EH (cell line): ENCODE data around the gene CUEDC2.

Source experiments
- DNase-seq: peaks from one replicate; pipeline ENCODE4 v3.0.0-alpha.2; 2015; ENCODE audit warnings: low read depth

The CUEDC2 gene

DNA sequence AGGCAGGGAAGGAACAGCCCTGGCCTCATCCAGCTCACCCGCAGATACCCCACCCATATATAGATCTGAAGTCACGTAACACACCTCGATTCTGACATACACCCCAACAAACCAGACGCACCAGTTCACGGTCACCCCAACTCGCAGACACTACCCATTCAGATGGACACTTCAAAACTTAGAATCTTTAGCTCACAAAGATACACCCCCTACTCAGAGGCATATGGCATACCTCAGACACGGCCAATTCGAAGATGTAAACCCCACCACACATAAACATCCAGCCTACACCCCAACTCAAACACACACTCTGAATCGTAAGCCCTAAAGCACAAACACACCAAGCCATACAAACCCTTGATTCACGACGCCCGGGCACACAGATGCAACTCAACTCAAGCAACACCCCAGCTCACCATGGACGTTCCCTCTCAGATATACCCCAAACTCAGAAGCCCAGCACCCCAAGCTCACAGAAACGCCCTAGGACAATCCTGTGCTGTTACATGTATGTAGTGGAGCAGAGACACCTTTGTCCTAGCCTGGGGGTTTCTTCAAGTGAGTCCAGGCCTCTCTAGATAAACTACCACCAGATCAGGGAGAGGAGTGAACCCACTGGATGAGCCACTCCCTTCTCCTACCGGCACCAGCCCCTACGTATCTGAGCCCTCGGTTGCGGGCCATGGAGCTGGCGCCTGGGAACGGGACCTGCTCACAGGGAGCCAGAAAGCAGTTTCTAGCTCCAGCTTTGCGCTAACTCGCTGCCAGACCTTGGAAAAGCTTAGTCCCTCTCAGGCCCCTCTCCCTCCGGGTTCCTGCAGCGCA lies 22.6 kb downstream of the CUEDC2 start:
- DNase-seq = no peak

DNA sequence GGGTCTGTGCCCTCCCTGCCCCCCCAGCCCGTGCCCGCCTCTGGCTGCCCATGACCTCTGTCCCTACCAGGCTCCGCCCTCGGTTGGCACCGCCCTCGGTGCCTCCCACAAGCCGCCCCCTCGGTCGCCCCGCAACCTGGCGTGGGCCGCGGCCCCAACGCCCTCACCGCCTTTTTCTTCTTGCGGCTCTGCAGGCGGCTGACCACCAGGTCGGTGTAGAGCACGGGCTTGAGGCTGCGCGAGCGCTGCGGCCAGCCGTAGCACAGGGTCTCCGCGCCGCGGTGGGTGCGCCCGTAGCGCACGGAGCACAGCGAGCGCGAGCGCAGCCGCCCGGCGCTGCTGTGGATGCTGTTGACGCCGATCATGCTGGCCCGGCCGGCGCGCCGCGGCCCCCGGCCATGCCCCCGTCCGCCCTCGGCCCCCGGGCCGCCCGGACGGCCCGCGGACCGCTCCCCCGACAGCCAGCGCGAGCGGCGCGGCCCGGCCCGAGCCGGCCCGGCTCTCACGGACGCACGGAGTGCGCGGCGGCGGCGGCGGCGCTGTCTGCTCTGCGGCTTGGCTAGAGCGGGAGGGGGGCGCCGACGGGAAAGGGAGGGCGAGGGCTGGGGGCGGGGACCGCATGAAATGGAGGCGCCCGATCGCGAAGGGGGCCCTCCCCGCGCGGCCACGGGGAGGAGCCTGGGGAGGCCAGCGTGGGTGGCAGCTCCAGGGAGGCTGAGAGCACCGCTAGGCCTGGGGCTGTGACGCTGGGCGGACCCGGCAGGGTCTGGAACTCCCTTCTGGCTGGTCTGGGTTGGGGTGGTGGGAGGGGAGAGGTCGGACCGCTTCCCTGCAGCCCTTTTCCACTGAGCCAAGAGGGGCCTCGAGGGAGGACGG lies 23.4 kb downstream of the CUEDC2 start:
- DNase-seq = no peak

DNA sequence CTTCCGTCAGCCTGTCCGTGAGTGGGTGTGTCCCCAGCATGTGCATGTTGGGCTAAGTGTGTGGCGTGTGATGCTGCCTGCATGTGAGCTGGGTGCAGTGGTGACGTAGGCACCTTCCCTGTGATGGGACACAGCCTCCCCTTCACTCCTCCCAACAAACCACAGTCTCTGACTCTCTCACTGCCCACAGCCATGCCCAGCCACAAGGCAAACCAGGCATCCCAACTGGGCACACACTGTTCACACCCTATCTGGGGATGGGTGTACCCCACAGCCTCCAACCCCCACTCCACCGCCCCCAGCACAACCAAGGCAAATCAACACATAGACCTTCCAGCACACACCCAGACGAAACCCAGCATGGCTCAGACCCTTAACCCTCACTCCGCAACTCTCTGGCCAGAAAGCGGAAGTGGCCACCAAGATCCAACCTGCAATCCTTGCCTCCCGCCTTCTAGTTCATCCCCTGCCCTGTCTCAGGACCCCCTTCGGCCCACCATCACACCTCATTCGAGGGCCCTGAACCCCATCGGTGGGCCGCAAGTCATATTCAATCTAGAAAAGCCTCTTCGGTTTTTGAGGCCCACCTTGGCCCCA lies 24.1 kb downstream of the CUEDC2 start:
- no peak for DNase-seq

DNA sequence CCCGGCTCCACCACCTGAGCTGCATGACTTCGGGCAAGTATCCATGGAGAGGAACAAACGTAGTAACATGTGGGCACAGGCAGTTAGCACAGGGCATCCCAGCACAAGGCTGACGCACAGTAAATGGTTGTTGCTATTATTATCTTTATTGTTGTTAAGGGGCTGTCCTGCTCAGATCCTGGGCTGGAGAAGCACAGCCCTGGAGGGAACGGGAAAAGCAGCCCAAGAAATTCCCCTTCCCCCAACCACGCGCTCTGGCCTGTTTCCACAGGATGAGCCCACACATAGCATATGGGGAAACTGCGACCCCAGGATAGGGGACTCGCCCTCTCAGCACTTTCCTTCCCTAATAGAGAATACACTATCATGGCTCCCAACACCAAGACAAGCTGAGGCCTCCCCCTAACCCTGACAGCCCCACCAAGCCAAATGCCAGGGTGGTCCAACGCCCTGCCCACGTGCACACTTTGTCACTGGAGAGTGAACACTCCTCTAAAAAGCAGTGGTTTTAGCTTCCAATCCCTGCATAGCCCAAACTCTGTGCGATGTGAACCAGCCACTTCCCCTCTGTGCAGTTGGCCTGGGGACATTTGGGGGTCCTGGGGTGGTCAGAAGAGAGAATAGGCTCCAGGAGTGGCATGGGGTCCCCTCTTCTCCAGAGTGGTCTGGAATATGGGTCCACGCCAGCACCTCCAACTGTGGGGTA lies 24.8 kb downstream of the CUEDC2 start:
- DNase-seq = no peak

DNA sequence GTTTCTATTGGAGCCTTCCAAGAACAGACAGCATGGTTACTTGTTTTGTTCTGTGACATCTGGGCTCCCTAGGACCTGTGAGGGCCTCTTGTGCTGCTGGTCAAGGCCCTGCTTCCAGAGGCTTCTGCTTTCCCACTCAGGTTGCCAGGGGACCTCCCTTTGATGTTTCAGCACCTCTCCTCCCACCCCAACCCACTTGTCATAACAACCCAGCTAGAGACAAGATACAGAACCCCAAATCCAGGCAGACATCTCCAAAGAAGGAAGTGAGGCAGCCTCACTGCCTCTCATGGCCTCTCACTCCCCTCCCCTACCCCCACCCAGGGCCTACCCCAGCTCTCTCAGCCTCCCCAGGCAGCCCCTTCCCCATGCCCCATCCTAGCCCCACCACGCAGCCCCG lies 25.6 kb downstream of the CUEDC2 start:
- DNase-seq = no peak

DNA sequence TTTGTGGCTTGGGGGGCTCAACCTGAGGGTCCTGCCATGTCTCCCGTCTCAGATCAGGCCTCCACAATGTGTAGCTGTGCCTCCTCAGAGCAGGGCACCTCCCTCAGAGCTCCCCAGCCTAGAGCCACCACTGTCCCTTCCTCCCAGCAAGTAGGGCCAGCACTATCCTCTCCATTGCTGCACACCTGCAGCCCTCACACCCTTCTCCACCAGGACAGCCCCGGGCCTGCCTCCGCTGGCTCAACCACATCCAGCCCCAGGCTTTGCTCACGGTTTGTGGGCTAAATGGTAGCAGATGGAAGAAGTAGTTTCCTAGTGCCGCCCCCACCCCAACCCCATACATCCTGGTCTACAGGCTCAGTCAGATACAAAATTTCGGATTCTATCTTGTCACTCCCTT lies 26.7 kb downstream of the CUEDC2 start:
- no peak for DNase-seq

DNA sequence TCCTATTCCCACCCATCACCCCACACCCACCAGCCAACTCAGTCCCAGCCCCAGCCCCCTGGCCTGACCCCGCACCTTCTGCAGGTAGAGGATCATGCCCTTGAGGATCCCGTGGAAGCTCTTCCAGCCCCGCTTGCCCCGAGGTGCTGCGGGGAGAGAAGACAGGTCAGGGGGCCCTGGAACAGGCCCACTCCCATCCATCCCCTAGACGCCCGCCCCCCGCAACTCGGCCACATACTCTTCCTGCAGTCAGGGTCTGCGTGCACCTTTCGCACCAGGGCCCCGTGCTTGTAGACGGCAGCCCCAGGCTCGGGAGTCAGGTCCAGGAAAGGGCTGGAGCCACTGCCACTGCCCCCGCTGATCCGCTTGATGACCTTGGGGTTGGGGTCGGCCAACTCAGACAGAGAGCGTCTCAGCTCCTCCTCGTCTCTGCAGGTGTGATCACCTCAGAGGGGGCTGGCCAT lies 27.2 kb downstream of the CUEDC2 start:
- DNase-seq = no peak

DNA sequence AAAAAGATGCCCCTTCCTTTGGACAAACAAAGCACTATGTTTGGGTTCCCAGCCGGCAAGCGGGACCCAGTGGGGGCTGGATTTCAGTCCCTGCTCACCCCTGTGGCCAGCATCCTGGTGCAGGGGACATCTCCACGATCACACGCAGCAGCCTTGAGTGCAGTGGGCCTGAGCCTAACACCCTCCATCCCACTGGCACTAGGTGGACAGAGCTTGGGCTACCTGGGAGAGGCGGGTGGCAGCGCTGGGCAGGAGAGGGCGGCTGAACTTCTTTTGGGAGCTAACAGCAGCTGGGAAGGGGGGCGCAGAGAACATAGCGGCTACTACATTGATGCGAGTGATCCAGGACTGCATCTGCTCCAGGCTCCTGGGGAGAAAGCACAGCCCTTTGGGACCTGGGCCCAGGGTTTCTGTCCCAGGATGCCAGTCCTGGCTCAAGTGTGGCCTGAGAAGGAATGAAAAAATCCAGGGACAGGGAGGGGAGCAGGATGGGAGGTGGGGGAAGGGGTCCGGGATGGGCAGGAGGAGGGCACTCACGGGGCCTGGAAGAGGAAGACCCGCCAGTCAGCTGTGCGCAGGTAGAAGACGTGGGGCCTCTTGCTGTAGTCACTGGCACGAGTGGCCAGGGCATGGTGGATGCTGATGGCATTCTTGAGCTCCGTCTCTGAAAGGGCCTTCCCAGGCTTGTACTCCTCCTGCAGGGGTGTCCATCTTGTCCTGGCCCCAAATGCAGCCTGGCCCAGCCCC lies 27.8 kb downstream of the CUEDC2 start:
- DNase-seq = no peak

DNA sequence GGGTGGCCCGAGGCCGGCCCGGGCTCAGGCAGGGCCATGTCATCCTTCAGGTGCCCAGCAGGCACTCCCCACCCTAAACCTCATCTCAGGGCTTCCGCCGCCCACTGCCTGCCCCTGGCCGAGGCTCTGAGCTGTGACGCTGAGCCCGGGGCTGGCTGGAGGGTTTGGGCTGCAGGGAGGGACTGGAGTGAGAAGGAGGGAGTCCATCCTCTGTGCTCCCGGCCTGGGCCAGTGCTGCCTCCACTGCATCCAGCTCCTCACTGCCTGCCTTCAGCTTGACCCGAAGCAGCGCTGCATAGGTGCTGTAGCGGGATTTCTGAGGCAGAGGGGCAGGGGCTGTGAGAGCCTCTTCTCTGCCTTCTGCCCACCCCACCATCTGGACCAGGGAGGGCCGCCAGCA lies 29.3 kb downstream of the CUEDC2 start:
- no peak for DNase-seq

DNA sequence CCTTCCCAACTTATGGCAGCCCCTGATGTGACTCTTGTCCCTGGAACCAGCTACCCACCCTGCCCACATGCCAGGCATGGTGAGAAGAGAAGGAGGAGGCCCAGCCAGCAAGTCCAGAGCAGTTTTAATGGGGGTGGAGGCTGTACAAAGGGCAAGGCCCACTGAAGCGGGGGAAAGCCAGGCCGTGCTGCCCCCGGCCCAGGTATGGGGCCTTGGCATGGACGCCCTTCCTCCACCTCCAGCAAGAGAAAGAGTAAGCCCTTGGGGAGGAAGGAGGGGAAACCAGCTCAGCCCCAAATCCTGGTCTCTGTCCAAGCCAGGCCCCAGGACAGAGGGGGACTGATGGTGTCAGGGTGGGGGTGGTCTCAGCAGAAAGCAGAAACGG lies 29.9 kb downstream of the CUEDC2 start:
- DNase-seq = no peak

DNA sequence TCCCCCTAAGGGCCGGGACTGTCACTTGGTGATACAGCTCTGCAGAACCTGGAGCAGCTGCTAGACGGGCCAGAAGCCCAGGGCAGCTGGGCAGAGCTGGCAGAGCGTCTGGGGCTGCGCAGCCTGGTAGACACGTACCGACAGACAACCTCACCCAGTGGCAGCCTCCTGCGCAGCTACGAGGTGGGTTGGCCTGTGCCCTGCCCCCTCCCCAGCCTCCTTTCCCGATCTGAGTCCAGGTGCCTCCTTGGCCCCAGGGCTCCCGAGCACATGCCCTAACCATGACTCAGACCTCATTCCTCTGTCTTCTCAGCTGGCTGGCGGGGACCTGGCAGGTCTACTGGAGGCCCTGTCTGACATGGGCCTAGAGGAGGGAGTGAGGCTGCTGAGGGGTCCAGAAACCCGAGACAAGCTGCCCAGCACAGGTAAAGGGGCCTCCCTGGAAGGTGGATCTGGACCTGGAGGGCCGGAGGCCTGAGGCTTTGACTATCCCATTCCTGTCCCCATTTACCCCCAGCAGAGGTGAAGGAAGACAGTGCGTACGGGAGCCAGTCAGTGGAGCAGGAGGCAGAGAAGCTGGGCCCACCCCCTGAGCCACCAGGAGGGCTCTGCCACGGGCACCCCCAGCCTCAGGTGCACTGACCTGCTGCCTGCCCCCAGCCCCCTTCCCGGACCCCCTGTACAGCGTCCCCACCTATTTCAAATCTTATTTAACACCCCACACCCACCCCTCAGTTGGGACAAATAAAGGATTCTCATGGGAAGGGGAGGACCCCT lies 30.5 kb downstream of the CUEDC2 start:
- peak; percentile 65 for DNase-seq

DNA sequence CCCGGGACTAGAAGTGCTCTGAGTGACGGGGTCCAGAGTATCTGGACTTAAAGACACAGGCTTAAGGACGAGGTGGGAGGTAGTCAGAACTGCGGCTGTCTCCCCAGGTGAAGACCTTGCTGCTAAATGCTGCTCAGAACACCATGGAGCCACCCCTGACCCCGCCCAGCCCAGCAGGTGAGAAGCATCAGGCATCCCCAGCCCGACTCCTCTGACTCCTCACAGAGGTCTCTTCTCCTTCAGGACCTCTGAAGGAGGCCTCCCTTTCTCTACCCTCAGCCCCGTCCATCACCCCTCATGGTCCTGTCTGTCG lies 31.1 kb downstream of the CUEDC2 start:
- DNase-seq = no peak

DNA sequence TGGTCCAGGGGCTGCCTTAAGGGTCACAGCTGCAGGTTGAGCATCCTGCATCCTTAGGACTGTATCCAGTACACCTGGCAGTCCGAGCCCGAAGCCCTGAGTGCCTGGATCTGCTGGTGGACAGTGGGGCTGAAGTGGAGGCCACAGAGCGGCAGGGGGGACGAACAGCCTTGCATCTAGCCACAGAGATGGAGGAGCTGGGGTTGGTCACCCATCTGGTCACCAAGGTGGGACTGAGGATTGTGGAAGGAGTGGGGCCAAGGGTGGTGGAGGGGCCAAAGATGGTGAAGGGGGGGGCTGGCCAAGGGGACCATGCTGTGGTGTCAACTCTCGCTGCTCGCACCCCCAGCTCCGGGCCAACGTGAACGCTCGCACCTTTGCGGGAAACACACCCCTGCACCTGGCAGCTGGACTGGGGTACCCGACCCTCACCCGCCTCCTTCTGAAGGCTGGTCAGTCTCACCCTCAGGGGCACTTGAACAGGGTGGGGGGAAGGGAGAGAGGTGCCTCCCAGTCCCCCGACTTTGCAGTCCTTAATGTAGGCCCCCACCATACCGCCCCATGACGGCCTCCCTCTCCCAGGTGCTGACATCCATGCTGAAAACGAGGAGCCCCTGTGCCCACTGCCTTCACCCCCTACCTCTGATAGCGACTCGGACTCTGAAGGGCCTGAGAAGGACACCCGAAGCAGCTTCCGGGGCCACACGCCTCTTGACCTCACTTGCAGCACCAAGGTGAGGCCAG lies 31.6 kb downstream of the CUEDC2 start:
- DNase-seq = no peak

DNA sequence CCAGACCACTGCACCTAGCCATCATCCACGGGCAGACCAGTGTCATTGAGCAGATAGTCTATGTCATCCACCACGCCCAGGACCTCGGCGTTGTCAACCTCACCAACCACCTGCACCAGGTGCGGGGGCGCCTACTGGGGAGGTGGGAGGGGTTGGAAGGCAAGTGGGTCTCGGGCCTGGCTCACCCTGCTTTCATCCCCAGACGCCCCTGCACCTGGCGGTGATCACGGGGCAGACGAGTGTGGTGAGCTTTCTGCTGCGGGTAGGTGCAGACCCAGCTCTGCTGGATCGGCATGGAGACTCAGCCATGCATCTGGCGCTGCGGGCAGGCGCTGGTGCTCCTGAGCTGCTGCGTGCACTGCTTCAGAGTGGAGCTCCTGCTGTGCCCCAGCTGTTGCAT lies 32.3 kb downstream of the CUEDC2 start:
- DNase-seq = no peak

DNA sequence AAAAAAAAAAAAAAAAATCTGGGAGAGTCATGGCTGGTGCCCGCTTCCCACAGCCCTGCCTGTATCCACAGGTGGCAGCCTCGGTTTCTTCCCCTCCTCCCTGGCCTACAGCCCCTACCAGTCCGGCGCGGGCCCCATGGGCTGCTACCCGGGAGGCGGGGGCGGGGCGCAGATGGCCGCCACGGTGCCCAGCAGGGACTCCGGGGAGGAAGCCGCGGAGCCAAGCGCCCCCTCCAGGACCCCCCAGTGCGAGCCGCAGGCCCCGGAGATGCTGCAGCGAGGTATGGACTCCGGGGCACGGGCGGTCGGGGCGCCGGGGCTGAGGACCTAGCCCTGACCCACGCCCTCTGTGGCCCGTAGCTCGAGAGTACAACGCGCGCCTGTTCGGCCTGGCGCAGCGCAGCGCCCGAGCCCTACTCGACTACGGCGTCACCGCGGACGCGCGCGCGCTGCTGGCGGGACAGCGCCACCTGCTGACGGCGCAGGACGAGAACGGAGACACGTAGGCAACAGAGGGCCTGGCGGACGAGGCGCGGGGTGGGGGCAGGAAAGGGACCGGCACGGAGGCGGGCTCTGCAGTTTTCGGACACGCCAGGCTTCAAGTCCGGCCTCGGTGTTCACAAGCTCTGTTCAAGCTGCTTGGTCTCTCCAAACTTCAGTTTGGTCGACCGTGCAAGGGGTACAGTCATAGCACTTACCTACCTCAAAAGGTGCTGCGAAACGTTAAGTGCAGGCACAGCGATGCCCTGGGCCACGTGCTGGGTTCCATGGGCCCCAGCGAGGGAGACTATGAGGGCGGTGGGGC lies 33.0 kb downstream of the CUEDC2 start:
- DNase-seq = peak; percentile 85

DNA sequence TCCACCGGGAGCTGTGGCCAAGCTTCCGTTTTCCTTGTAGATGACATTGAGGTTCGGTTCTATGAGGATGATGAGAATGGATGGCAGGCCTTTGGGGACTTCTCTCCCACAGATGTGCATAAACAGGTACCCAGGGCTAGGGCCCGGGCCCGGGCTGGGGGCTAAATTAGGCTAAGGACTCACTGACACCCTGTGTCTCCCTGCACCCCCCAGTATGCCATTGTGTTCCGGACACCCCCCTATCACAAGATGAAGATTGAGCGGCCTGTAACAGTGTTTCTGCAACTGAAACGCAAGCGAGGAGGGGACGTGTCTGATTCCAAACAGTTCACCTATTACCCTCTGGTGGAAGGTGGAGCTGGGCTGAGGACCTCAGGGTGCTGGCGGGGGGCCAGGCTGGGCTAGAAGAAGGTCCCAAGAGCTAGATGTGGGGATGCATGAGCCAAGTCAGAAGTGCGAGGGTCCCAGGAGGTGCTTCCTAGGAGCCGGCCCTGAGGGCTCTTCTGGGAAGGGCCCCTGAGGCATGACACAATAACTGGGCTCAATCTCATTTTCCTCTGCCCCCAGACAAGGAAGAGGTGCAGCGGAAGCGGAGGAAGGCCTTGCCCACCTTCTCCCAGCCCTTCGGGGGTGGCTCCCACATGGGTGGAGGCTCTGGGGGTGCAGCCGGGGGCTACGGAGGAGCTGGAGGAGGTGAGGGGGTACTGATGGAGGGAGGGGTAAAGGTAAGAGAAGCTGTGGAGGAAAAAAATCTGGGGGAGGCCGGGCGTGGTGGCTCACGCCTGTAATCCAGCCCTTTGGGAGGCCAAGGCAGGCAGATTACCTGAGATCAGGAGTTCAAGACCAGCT lies 34.0 kb downstream of the CUEDC2 start:
- DNase-seq = no peak

DNA sequence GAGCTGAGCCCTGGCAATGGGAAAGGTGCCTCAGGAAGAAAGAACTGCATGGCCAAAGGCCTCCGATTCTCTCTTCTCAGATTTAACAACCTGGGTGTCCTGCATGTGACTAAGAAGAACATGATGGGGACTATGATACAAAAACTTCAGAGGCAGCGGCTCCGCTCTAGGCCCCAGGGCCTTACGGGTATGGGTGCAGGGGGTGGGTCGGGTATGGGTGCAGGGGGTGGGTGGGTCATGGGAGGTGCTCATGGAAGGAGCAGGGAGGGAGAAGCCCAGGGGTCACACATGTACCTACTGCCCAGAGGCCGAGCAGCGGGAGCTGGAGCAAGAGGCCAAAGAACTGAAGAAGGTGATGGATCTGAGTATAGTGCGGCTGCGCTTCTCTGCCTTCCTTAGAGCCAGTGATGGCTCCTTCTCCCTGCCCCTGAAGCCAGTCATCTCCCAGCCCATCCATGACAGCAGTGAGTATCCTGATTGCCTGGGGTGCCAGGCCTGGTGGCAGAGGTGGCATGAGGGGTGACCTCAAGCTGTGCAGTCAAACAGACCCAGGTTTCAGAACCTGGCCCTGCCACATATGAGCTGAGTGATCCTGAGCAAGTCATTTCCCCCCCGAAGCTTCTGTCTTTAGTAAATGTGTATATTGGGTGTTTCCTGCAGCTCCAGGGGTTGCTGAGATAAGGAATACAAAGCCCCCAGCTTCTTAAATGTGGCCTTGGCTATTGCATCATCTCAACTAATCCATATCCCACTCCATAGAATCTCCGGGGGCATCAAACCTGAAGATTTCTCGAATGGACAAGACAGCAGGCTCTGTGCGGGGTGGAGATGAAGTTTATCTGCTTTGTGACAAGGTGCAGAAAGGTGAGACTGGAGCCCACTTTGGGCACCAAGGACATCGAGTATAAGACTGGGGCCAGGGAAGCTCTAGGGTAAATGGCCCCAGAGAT lies 34.9 kb downstream of the CUEDC2 start:
- DNase-seq = no peak
